Activated T-helper 2 cell treated with anti-CD3 and anti-CD28 coated beads, Interferon-gamma antibody, Interleukin-2, Interleukin-4, amounts not matched to agents 10 μg/mL and 5 μg/mL and 100 μg/mL, durations not matched to agents 14 hours and 24 hours and 36 hours (primary cell): ENCODE results near the gene ADH1A. TPM values are rescaled to one million over a fixed set of nuclear protein-coding genes. Genes with fewer than 3 reads are reported as not detected.
"Not testable (repeated sequence)": the region's sequence is repeated elsewhere in the genome, so short reads cannot be mapped to it uniquely, and the experiment has no call there.

ENCODE experiments used
- DNase-seq: peaks from one replicate; pipeline ENCODE4 v3.0.0; 2021; ENCODE audit warnings: low spot score
- H3K27ac Mint-ChIP-seq: one replicate; pipeline ENCODE4 v1.8.0; 2021; ENCODE audit warnings: mixed read lengths
- H3K27me3 Mint-ChIP-seq: one replicate; pipeline ENCODE4 v1.8.0; 2021; ENCODE audit warnings: low read depth, mixed read lengths
- H3K36me3 Mint-ChIP-seq: one replicate; pipeline ENCODE4 v1.8.0; 2021; ENCODE audit warnings: low read depth, mixed read lengths
- H3K4me1 Mint-ChIP-seq: one replicate; pipeline ENCODE4 v1.8.0; 2021; ENCODE audit warnings: low read depth, mixed read lengths
- H3K4me3 Mint-ChIP-seq: one replicate; pipeline ENCODE4 v1.8.0; 2021; ENCODE audit warnings: low read depth, mild to moderate bottlenecking, moderate library complexity, mixed read lengths
- H3K9me3 Mint-ChIP-seq: one replicate; pipeline ENCODE4 v1.8.0; 2021; ENCODE audit warnings: mixed read lengths
- intact Hi-C: fragments of 100-400 bp; cut with micrococcal nuclease; formaldehyde crosslinking; loops from one replicate; pipeline ENCODE4 v1.15.1; 2023
- total RNA-seq: library from RNA; stranded (reverse); gene quantifications from 2 replicates; pipeline ENCODE4 v1.2.3, GENCODE V29; 2022

Gene ADH1A
- not detected in 2 replicates for total RNA-seq

GRCh38 chr4:99290848-99291786 lies at the start of gene ADH1A:
Gene ADH1A, minus strand, starts transcription at chr4:99290985. Its CDS starts 71 bp downstream, at chr4:99290914.
- H3K36me3 Mint-ChIP-seq: no peaks in the 10 kb centered on the region
- no peaks in the 10 kb centered on the region for H3K4me1 Mint-ChIP-seq
- no peak within 1 kb of the TSS for H3K27ac Mint-ChIP-seq
- intact Hi-C loops: no loop called here
- DNase-seq: no peak
- H3K27me3 Mint-ChIP-seq: no peaks in the 10 kb centered on the region
- H3K9me3 Mint-ChIP-seq: peaks cover 4% of the 10 kb centered on the region
- H3K4me3 Mint-ChIP-seq: no peak within 1 kb of the TSS

GRCh38 chr4:99339172-99339571 lies 48.4 kb upstream of the ADH1A start:
- H3K9me3 Mint-ChIP-seq: no peaks in the 10 kb centered on the region
- H3K36me3 Mint-ChIP-seq: no peaks in the 10 kb centered on the region
- no peak overlapping the region for H3K27ac Mint-ChIP-seq
- DNase-seq: no peak
- intact Hi-C loops: no loop called here
- no peaks in the 10 kb centered on the region for H3K4me1 Mint-ChIP-seq
- H3K27me3 Mint-ChIP-seq: no peaks in the 10 kb centered on the region
- no peak overlapping the region for H3K4me3 Mint-ChIP-seq

GRCh38 chr4:99336553-99336952 lies 45.8 kb upstream of the ADH1A start:
- H3K9me3 Mint-ChIP-seq: no peaks in the 10 kb centered on the region
- no peak for DNase-seq
- no peaks in the 10 kb centered on the region for H3K27me3 Mint-ChIP-seq
- H3K27ac Mint-ChIP-seq: no peak overlapping the region
- H3K36me3 Mint-ChIP-seq: no peaks in the 10 kb centered on the region
- intact Hi-C loops: no loop called here
- no peaks in the 10 kb centered on the region for H3K4me1 Mint-ChIP-seq
- no peak overlapping the region for H3K4me3 Mint-ChIP-seq

GRCh38 chr4:99334880-99335279 lies 44.1 kb upstream of the ADH1A start:
- H3K9me3 Mint-ChIP-seq: no peaks in the 10 kb centered on the region
- no peak overlapping the region for H3K27ac Mint-ChIP-seq
- DNase-seq: no peak
- no peaks in the 10 kb centered on the region for H3K36me3 Mint-ChIP-seq
- intact Hi-C loops: no loop called here
- H3K27me3 Mint-ChIP-seq: no peaks in the 10 kb centered on the region
- H3K4me3 Mint-ChIP-seq: no peak overlapping the region
- H3K4me1 Mint-ChIP-seq: no peaks in the 10 kb centered on the region

GRCh38 chr4:99330648-99331047 lies 39.9 kb upstream of the ADH1A start:
- H3K27me3 Mint-ChIP-seq: no peaks in the 10 kb centered on the region
- no peaks in the 10 kb centered on the region for H3K9me3 Mint-ChIP-seq
- no peak overlapping the region for H3K4me3 Mint-ChIP-seq
- intact Hi-C loops: no loop called here
- H3K36me3 Mint-ChIP-seq: no peaks in the 10 kb centered on the region
- H3K4me1 Mint-ChIP-seq: no peaks in the 10 kb centered on the region
- DNase-seq: no peak
- H3K27ac Mint-ChIP-seq: no peak overlapping the region

GRCh38 chr4:99329876-99330275 lies 39.1 kb upstream of the ADH1A start:
- H3K27ac Mint-ChIP-seq: no peak overlapping the region
- no peaks in the 10 kb centered on the region for H3K9me3 Mint-ChIP-seq
- H3K4me3 Mint-ChIP-seq: no peak overlapping the region
- no peaks in the 10 kb centered on the region for H3K36me3 Mint-ChIP-seq
- intact Hi-C loops: no loop called here
- no peak for DNase-seq
- H3K4me1 Mint-ChIP-seq: no peaks in the 10 kb centered on the region
- H3K27me3 Mint-ChIP-seq: no peaks in the 10 kb centered on the region

GRCh38 chr4:99324979-99325378 lies 34.2 kb upstream of the ADH1A start:
- intact Hi-C loops: no loop called here
- Mint-ChIP-seq H3K27ac (no peak overlapping the region), H3K36me3 (no peaks in the 10 kb centered on the region), H3K27me3 (no peaks in the 10 kb centered on the region), H3K4me1 (no peaks in the 10 kb centered on the region), H3K4me3 (no peak overlapping the region), H3K9me3 (no peaks in the 10 kb centered on the region)
- no peak for DNase-seq

- intact Hi-C loops: no loop called here
- Mint-ChIP-seq H3K4me3 (no peak overlapping the region), H3K9me3 (no peaks in the 10 kb centered on the region), H3K4me1 (no peaks in the 10 kb centered on the region), H3K36me3 (no peaks in the 10 kb centered on the region), H3K27ac (no peak overlapping the region), H3K27me3 (no peaks in the 10 kb centered on the region)
- DNase-seq: no peak
Measured at GRCh38 chr4:99324361-99324760, 33.6 kb upstream of the ADH1A start.

- Mint-ChIP-seq H3K27me3 (no peaks in the 10 kb centered on the region), H3K4me1 (no peaks in the 10 kb centered on the region), H3K9me3 (no peaks in the 10 kb centered on the region), H3K36me3 (no peaks in the 10 kb centered on the region), H3K4me3 (no peak overlapping the region), H3K27ac (no peak overlapping the region)
- intact Hi-C loops: no loop called here
- no peak for DNase-seq
Measured at GRCh38 chr4:99323756-99324155, 33.0 kb upstream of the ADH1A start.

- Mint-ChIP-seq H3K4me1 (no peaks in the 10 kb centered on the region), H3K27me3 (no peaks in the 10 kb centered on the region), H3K4me3 (no peak within 1 kb of the TSS), H3K36me3 (no peaks in the 10 kb centered on the region), H3K9me3 (no peaks in the 10 kb centered on the region), H3K27ac (no peak within 1 kb of the TSS)
- intact Hi-C loops: no loop called here
- DNase-seq: no peak
Measured at GRCh38 chr4:99321241-99322191, 30.7 kb upstream of the ADH1A start, which contains the start of gene ADH1B. Gene ADH1B, minus strand, starts transcription at chr4:99321401. Its CDS starts 70 bp downstream, at chr4:99321331.

GRCh38 chr4:99317811-99318210 lies 27.0 kb upstream of the ADH1A start:
- H3K27ac Mint-ChIP-seq, H3K4me3 Mint-ChIP-seq, H3K4me1 Mint-ChIP-seq, H3K27me3 Mint-ChIP-seq, H3K9me3 Mint-ChIP-seq, intact Hi-C loops, DNase-seq, H3K36me3 Mint-ChIP-seq: not testable (repeated sequence)

GRCh38 chr4:99317354-99317753 lies 26.6 kb upstream of the ADH1A start:
- no peak overlapping the region for H3K27ac Mint-ChIP-seq
- no peaks in the 10 kb centered on the region for H3K9me3 Mint-ChIP-seq
- no peaks in the 10 kb centered on the region for H3K4me1 Mint-ChIP-seq
- no peaks in the 10 kb centered on the region for H3K36me3 Mint-ChIP-seq
- H3K27me3 Mint-ChIP-seq: no peaks in the 10 kb centered on the region
- H3K4me3 Mint-ChIP-seq: no peak overlapping the region
- DNase-seq: no peak
- intact Hi-C loops: no loop called here

- H3K36me3 Mint-ChIP-seq: no peaks in the 10 kb centered on the region
- no peak for DNase-seq
- H3K27ac Mint-ChIP-seq: no peak overlapping the region
- no peaks in the 10 kb centered on the region for H3K27me3 Mint-ChIP-seq
- no peak overlapping the region for H3K4me3 Mint-ChIP-seq
- intact Hi-C loops: no loop called here
- H3K9me3 Mint-ChIP-seq: no peaks in the 10 kb centered on the region
- no peaks in the 10 kb centered on the region for H3K4me1 Mint-ChIP-seq
Measured at GRCh38 chr4:99315839-99316238, 25.1 kb upstream of the ADH1A start.
